NCI-H2107 treated with DMSO at 0.1 percent for 48 hours (cell line): ENCODE measurements around the gene C1QC.

Experiments used
- DNase-seq: peaks from one replicate; lab custom pipeline; 2025; ENCODE audit not compliant: unreplicated experiment; lab: John Stamatoyannopoulos, UW

C1QC gene

DNA sequence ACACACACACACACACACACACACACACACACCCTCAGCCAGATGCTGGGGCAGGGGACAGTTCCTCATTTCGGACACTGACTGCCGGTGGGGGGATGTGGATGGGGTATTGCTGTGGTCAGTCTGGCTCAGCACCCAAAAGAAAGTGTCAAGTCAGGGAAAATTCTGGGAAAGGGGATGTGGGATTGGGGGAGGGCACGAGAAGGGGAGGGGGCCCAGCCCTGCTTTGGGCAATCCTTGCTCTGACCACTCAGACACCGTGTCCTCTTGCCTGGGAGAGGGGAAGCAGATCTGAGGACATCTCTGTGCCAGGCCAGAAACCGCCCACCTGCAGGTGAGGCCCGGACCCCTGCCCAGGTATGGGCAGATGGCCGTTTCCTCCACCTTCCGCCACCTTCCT is at the start of gene C1QC:
Gene C1QC (plus strand): TSS at position 253 of the 400 bp plus-strand sequence. CDS start 391 bp downstream, outside the sequence.
- no peak for DNase-seq

DNA sequence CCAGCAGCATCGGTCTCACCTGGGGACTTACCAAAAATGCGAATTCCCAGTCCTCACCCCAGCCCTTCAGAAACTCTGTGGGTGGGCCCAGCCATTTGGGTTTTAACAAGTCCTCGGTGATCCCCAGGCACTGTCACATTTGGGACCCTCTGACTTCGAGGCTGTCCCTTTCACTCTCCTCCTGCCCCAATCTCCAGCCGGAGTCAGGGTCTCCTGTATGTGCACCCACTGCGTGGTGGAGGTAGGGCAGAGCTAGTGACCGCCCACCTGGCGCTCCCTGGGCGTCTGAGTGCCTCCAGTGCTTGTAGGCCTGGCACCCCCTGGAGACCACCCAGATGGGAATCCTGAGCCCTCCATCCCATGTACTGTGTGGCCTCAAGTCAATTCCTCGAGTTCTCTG is 49.0 kb upstream of the C1QC start:
- no peak for DNase-seq

DNA sequence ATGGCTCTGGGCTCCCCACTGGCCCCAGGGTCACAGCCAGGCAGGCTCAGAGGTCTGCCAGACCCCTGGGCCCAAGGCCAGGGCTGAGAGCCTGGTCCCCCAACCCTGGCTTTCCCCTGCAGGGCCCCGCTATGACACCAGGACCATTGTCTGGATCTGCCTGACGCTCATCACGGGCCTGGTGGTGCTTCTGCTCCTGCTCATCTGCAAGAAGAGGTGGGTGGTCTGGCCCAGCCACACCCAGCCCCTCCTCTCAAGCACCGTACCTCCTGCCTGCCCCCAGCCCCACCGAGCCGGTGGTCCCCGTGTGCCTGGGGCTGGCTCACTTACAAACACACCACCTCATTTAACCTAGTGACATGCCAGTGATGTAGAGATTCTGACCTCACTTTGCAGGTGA is 48.3 kb upstream of the C1QC start:
- no peak for DNase-seq

DNA sequence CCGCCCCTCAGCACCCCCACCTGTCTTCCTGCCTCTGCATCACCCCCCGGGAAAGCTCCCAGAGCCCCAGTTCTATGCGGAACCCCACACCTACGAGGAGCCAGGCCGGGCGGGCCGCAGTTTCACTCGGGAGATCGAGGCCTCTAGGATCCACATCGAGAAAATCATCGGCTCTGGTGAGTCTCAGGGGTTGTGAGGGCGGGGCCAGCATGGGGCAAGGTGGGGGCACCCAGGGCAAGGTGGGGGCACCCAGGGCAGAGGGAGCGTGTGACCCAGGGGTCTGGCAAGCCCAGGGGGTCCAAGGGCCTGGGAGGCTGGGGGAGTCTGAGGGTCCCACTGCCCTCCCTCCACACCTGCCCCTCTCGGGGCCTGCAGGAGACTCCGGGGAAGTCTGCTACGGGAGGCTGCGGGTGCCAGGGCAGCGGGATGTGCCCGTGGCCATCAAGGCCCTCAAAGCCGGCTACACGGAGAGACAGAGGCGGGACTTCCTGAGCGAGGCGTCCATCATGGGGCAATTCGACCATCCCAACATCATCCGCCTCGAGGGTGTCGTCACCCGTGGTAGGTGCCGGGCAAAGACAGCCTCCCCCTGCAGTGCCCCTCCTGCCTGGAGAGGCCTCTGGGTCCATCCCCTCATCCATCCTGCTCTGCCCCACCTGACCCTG is 46.0 kb upstream of the C1QC start:
- no peak for DNase-seq

DNA sequence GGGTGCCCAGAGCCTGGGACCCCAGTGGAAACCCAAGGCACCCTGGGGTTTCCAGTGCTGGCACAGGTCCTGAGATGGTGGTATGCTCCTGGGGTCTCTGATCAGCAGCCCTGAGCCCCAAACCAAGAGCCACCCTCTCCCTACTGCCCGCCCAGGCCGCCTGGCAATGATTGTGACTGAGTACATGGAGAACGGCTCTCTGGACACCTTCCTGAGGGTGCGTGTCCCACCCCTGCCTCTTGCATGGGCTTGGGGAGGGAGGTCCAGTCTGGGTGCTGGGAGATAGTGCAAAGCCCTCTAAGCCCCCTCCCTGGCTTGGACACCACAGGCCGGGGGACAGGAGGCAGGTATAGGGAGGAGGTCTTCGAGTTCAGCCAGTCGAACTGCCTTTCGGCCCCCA is 45.4 kb upstream of the C1QC start:
- no peak for DNase-seq

DNA sequence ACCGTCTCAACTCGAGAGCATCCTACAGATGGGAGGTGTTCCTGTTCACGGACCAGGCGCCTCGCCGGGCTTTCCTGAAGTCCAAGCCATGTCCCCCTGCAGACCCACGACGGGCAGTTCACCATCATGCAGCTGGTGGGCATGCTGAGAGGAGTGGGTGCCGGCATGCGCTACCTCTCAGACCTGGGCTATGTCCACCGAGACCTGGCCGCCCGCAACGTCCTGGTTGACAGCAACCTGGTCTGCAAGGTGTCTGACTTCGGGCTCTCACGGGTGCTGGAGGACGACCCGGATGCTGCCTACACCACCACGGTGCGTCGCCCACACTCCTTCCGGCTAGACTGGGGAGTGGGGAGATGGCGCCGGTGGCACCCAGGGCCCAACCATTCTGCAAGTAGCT is 44.7 kb upstream of the C1QC start:
- no peak for DNase-seq

DNA sequence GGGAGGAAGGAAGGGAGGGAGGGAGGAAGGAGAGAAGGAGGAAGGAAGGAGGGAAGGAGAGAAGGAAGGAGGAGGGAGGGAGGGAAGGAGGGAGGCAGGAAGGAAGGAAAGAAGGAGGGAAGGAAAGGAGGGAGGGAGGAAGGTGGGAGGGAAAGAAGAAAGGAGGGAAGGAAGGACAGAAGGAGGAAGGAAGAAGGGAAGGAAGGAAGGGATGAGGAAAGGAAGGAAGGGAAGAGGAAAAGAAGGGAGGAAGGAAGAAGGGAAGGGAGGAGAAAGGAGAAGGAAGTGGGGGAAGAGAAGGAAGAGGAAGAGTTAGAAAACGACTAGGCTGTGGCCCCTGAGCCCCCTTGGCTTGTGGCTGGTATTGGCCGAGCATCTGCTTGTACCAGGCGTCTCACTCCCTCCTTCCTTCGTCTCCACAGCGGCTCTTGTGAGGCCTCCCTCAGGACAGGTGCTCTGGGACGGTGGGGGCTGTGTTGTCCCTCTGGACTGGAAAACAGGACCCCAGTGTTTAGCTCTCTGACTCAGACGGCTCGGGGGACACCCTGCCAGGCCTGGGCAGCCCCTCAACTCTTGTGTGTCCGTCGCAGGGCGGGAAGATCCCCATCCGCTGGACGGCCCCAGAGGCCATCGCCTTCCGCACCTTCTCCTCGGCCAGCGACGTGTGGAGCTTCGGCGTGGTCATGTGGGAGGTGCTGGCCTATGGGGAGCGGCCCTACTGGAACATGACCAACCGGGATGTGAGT is 43.2 kb upstream of the C1QC start:
- no peak for DNase-seq

DNA sequence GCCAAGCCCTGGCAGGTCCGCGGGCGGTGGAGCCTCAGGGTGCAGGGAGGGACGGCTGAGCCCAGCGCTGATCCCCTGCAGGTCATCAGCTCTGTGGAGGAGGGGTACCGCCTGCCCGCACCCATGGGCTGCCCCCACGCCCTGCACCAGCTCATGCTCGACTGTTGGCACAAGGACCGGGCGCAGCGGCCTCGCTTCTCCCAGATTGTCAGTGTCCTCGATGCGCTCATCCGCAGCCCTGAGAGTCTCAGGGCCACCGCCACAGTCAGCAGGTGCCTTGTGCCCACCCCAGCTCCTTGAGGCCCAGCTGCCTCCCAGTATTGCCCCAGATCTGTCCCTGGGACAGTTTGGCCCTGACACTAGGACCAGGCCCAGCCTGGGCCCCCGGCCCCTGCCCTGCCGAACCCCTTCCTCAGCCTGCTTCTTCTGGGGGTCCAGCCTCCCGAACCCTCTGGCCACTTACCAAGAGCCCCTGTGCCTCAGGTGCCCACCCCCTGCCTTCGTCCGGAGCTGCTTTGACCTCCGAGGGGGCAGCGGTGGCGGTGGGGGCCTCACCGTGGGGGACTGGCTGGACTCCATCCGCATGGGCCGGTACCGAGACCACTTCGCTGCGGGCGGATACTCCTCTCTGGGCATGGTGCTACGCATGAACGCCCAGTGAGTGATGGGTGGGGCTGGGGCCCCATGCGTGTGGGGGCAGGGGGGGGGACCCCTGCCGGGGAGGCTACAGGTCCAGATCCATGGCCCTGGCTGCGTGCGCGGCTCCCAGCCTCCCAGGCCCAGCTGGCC is 42.4 kb upstream of the C1QC start:
- no peak for DNase-seq

DNA sequence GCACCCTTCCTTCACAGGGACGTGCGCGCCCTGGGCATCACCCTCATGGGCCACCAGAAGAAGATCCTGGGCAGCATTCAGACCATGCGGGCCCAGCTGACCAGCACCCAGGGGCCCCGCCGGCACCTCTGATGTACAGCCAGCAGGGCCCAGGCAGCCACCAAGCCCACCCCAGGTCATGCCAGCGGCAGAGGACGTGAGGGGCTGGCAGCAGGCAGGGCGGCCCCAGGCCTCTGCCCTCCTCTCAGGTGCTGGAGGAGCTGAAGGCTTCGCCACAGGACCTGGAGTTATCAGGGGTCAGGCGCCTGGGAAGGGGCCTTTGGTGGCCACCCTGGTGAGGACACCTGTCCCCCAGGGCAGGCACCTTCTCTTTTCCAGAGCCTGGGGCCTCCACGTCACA is 41.8 kb upstream of the C1QC start:
- DNase-seq: no peak

DNA sequence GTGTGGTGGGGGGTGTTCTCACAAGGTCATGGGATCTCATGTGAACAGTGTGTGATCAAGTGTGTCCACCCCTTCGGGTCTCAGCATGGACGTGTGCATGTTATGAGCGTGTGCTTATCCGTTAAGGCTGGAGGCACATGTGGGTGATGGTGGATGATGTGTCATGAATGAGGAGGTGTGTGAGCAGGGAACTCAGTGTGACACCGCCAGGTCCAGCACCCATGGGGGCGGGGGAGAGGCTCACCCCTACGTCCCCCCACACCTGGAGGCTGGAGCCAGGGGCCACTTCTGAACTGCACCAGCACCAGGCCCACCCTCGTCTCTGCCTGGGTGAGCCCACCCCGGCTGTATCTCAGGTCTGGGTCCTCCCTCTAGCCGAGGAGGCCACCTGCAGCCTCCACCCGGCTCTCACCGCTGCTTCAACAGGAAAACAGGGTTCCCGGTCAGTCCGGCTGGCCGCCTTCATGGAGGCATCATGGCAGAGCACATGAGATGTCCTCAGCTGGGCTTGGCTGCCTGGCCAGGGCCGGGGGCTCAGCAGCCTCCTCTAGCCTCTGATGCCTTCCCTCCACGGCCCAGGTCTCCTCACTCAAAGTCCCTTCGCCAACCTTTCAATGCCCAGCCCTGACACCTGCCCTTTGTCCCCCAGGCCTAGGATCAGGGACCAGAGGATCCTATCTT is 41.2 kb upstream of the C1QC start:
- no peak for DNase-seq

DNA sequence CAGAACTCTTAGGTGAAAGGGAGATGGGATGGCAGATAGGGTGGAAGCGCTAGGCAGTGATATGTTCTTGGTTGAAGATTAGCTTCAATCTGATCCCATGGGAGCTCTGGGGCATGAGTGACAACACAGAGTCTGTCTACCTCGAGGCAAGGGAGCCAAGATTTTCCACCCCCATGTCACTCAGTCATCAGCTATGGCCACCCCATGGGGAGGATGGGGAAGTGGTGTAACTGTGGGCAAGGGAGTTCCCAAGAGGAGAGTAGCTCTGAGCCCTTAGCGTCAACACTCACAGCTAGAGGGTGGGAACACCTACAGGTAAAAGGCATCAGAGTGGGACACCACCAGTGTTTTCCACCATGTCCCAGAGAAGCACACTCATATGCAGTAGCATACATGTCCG is 37.3 kb upstream of the C1QC start:
- no peak for DNase-seq

DNA sequence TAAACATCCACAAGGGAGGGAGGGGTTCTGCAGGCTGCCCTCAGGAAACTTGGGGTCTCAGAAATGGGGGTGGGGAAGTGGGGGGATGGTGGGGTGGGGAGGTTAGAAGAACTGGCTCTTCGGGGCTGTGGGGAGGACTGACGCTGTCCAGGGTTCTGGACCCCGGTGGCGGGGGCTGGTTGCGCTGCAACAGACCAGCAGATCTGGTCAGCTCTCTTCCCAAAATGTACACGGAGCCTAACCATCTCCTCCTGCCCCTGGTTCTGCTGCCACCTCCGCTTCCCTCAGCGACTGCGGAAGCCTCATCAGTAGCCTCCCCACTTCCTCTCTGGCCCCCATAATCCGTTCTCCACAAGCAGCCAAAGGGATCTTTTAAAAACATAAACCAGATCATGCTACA is 36.3 kb upstream of the C1QC start:
- DNase-seq: no peak

DNA sequence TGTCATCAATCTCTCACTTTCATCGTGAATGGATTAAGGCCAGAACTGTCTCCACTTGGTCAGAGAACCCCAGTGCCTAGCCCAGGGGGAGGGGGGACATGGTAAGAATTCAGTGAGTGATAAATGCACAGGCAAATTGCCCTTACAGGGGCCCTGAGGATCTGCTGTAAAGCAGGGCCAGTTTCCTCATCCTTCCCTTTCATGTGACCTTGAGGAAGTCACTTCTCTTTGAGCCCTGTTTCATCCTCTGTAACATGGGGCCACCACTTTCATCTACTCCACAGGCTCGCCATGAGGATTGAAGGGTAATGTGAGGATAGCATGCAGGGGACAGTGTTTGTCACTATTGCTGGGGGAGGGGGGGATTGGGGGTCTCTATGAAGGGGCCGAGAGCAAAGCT is 35.1 kb upstream of the C1QC start:
- no peak for DNase-seq

DNA sequence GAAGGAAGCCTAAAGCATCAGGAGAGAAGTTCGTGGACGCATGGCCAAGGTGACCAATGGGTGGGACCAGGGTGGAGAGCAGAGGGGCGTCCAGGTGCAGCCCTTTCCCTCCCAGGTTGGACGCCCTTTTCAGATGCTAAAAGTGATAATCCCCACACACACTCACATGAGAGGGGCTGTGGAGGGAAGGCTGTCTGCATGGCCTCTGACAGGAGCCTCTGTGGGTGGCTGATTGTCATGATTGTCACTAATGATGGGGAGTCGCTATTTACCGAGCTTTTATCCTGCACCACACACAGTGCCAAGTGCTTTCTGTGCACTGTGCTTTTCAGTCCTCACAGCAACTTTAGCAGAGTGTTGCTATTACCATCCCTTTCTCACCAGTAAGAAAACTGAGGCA is 34.1 kb upstream of the C1QC start:
- DNase-seq: no peak

DNA sequence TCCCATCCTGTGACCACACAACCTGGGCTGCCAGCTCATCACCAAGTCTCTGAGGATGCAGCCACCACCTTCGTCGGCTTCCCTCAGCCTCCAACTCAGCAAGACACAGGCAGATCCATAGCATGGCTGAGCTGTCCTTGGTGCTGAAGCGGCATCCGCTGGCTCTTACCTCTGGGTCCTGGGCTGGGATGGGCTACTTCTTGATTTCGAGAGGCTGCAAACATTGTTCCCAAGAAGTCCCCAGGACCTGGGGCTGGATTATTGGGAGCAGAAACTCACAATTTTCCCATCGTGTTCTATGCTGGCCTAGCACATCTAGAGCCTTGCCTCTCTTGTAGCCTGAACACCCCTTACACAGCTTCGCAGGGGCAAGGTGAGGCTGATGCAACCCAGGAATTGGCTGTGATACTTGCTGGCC is 31.9 kb upstream of the C1QC start:
- DNase-seq: no peak

DNA sequence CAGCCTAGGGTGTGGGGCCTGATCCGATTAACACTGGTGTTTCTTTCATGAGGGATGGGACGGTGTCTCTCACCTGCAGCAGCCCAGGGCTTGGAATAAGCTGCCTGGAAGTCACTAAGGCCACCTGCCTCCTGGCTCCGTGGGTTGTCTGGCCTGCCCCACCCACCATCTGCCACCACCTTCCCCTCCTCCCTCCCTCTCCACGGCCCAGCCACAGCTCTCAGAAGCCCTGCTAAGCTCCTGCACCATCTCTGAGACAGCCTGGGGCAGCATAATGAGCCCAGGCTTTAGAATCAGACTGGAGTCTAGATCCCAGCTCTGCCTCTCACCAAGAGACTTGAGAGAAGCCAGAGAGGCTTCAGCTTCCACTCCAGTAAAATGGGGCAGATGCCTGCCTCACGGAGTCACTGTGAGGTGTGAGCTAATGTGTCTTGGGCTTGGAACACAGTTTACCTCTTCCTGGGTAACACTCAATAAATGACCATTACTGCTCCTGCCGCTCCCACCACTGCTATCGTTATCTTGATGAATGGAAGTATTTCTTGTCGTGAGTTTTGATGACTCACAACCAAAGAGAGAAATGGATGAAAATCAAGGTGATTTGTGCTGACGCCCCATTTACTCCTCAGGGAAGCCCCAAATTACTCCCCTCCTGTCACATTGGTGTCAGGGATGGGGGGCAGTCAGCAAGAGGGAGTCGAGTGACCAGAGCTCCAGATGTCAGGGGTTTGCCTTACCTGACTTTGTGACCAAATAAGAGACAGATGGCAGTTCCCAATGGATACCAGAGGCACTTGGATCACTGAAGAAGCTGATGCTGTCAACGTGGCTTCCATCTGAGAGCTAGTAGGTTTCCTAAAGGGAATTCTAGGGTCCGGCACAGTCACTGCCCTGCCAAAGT is 30.5 kb upstream of the C1QC start:
- peak; percentile 60 for DNase-seq

DNA sequence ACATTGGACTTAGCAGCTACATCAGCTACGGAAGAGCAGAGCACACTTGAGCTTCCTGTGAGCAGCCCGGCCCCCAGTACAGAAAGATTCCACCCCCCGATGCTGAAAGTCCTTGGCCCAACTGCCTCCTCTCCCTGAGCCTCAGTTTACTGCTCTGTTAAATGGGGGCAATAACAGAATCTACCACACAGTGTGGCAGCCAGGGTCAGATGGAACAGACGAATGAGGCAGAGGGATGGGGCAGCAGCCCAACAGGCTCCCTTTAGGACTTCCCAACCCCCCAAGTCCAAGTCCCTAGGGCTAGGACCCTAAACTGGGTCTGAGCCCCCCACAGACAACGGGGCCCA is 29.9 kb upstream of the C1QC start:
- DNase-seq: no peak

DNA sequence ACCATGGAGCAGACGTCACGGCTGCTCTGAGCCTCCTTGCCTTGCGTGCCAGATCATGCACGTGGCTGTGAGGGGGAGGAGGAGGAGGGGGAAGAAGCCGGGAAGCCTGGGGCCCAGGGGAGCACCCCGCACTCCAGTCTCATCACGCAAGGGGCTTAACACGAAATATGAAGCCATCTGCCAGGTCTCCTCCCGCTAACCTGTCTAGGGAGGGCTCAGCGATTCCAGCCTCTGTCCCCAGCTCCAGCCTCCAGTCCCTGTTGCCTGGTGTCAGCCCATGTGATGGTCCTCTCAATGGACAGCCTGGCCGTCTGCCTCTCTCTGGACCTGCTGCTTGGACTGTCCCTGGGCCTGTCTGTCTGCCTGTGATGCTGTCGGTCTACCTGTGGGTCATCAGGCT is 29.5 kb upstream of the C1QC start:
- DNase-seq: no peak

DNA sequence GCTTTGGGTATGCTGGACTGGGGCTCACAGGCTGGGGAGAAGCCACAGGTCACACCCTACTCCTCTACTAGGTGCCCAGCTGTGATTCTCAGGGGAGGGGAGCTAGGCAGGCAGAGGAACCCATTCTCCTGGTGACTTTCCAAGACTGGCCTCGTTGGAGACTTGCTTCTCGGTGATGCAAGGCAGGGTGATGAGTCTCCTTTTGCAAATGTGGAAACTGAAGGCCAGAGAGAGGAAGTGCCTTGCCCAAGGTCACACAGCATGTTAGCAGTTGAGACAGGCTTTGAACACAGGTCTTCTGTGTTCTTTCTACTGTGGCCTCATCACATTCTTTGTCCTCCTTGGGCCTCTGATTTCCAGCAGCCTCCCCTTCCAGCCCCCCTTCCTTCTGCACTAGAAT is 27.5 kb upstream of the C1QC start:
- no peak for DNase-seq

DNA sequence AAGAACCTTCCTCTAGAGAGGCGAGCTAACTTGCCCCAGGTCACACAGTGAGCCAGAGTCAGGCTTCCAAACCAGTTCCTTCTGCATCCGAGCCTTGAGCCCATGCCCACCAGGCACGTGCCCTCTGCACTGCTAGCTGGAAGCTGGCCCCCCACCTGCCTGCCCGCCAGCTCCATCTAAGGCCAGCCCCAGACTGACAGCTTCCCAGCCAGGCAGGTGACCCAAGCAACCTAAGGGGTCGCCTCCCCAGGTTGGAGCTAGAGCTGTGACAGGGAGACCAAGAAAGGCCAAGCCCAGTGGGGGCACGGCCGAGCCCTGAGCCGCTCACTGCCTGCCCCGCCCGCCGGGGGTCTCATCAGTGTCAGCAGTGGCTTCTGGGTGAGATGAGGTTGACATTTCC is 26.9 kb upstream of the C1QC start:
- no peak for DNase-seq

DNA sequence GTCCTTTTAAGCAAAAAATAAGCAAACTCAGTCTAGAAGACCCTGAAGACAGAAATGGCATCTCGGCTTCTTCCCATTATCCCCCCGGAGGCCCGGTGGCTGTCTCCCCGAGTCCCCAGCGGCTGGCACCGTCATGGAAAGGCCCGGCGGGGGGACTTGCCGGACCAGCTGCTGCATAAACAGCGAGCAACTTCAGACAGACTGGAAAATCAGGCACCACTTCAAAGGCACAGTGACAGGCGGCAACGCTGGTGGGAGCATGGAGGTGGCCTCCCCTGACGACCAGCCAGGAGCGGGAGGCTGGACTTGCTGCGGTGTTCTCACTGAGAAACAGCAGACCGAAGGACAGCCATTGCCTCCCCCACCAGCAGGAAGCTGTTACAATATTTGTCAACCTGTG is 25.4 kb upstream of the C1QC start:
- DNase-seq: no peak
